B cell (primary cell): Measurements from ENCODE around the gene ARHGEF35.
"Not testable (repeated sequence)": the region's sequence is repeated elsewhere in the genome, so short reads cannot be mapped to it uniquely, and the experiment has no call there.

Experiments
- EZH2 ChIP-seq: IDR thresholded peaks from 2 replicates; pipeline ENCODE4 v1.6.1; 2012; ENCODE audit warnings: borderline replicate concordance, low read depth, mild to moderate bottlenecking, moderate library complexity, low read length; ENCODE audit not compliant: insufficient read depth, poor library complexity, severe bottlenecking
- TF ChIP-seq, protein P1 (sequence below): fragments of 200-600 bp; IDR thresholded peaks from one replicate; pipeline ENCODE4 v1.8.0; 2022; ENCODE audit warnings: antibody characterized with exemption, mild to moderate bottlenecking

GRCh38 chr7:144238530-144239082, 43.0 kb upstream of the ARHGEF35 start:
- TF ChIP-seq, protein P1, sequence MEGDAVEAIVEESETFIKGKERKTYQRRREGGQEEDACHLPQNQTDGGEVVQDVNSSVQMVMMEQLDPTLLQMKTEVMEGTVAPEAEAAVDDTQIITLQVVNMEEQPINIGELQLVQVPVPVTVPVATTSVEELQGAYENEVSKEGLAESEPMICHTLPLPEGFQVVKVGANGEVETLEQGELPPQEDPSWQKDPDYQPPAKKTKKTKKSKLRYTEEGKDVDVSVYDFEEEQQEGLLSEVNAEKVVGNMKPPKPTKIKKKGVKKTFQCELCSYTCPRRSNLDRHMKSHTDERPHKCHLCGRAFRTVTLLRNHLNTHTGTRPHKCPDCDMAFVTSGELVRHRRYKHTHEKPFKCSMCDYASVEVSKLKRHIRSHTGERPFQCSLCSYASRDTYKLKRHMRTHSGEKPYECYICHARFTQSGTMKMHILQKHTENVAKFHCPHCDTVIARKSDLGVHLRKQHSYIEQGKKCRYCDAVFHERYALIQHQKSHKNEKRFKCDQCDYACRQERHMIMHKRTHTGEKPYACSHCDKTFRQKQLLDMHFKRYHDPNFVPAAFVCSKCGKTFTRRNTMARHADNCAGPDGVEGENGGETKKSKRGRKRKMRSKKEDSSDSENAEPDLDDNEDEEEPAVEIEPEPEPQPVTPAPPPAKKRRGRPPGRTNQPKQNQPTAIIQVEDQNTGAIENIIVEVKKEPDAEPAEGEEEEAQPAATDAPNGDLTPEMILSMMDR: not testable (repeated sequence)
- TF ChIP-seq EZH2: not testable (repeated sequence)
